HCT116 (cell line): ENCODE measurements around the gene MMP24. TPM values are rescaled to one million over a fixed set of nuclear protein-coding genes. Genes with fewer than 3 reads are reported as not detected.

Experiments used
- ATAC-seq: fragments of 200-7000 bp; cut with Tn5 transposase; 2 replicates; pipeline ENCODE4 v1.9.1; 2020; ENCODE audit warnings: mild to moderate bottlenecking, moderate library complexity
- BruUV-seq: library from RNA; stranded (reverse); fragments of 400-500 nt; replicated peaks from 2 replicates; lab custom pipeline; 2021; lab: Mats Ljungman, UMichigan
- CTCF ChIA-PET: fragments of 300-600 bp; sonication (Branson Sonifier 250); formaldehyde crosslinking; loops from one replicate; lab custom pipeline; 2021; ENCODE audit warnings: antibody characterized with exemption; lab: Charles Lee
- POLR2A ChIA-PET: fragments of 300-600, 350-600 bp; sonication (Branson Sonifier 250); formaldehyde crosslinking; loops from one replicate; lab custom pipeline; 2021; ENCODE audit warnings: antibody characterized with exemption; lab: Charles Lee
- RAD21 ChIA-PET, 2 experiments: fragments of 300-600 bp; sonication (Branson Sonifier 250); formaldehyde crosslinking; loops; one replicate each; lab custom pipeline; 2023; ENCODE audit warnings: low total read pairs in 2 of 2; ENCODE audit not compliant: uncharacterized antibody in 2 of 2, unreplicated experiment in 2 of 2, low non-redundant PET in 1 of 2; lab: Charles Lee
- DNase-seq: peaks from one replicate; pipeline ENCODE4 v3.0.0-alpha.2; 2010; ENCODE audit warnings: low read depth, low spot score
- H2AFZ ChIP-seq: fragments of 200-600 bp; shearing (Covaris generic), sonication (generic); 2 replicates; pipeline ENCODE4 v1.6.1; 2017; ENCODE audit warnings: low read depth, mixed run types, mixed read lengths, antibody characterized with exemption, low read length; ENCODE audit not compliant: poor library complexity, severe bottlenecking
- H3K27ac ChIP-seq: 2 replicates; pipeline ENCODE4 v1.5.1; 2012; ENCODE audit warnings: low read depth, low read length
- H3K27me3 ChIP-seq: fragments of 200-600 bp; sonication (generic); 2 replicates; pipeline ENCODE4 v1.6.1; 2016; ENCODE audit warnings: mixed run types, low read length, mixed read lengths; ENCODE audit not compliant: insufficient read depth
- H3K36me3 ChIP-seq, 2 experiments: fragments of 200-500 bp in 1 of 2; fragments of 200-600 bp in 1 of 2; sonication (Bioruptor generic) in 1 of 2; sonication (generic) in 1 of 2; 2 replicates each; pipeline versions ENCODE4 v1.5.1 to v1.6.1; 2014 to 2016; ENCODE audit warnings: low read length in 2 of 2, inconsistent platforms in 1 of 2, mixed read lengths in 1 of 2, mixed run types in 1 of 2; ENCODE audit not compliant: insufficient read depth in 2 of 2, control insufficient read depth in 1 of 2
- H3K4me1 ChIP-seq, 2 experiments: fragments of 200-600 bp in 1 of 2; sonication (generic) in 1 of 2; 2 replicates each; pipeline versions ENCODE4 v1.5.1 to v1.6.1; 2012 to 2017; ENCODE audit warnings: low read length in 2 of 2, inconsistent platforms in 1 of 2, mild to moderate bottlenecking in 1 of 2, mixed read lengths in 1 of 2, mixed run types in 1 of 2, moderate library complexity in 1 of 2; ENCODE audit not compliant: insufficient read depth in 2 of 2, control insufficient read depth in 1 of 2
- H3K4me2 ChIP-seq: fragments of 200-600 bp; sonication (generic); 2 replicates; pipeline ENCODE4 v1.6.1; 2017; ENCODE audit warnings: mixed run types, low read length, mixed read lengths
- H3K4me3 ChIP-seq, 2 experiments: fragments of 200-600 bp in 1 of 2; sonication (generic) in 1 of 2; replicated peaks in 1 of 2; 2 replicates each; pipeline ENCODE4 v1.5.1; 2011 to 2016; ENCODE audit warnings: low read length in 2 of 2, control low read depth in 1 of 2, low read depth in 1 of 2, mild to moderate bottlenecking in 1 of 2, mixed read lengths in 1 of 2, mixed run types in 1 of 2
- H3K79me2 ChIP-seq: fragments of 200-600 bp; sonication (generic); 2 replicates; pipeline ENCODE4 v1.6.1; 2017; ENCODE audit warnings: mild to moderate bottlenecking, mixed run types, low read length, moderate library complexity, mixed read lengths; ENCODE audit not compliant: insufficient read depth
- H3K9ac ChIP-seq: fragments of 200-600 bp; sonication (generic); 2 replicates; pipeline ENCODE4 v1.6.1; 2016; ENCODE audit warnings: low read length, mixed read lengths
- H3K9me2 ChIP-seq: fragments of 200-600 bp; sonication (generic), shearing (Covaris generic); 2 replicates; pipeline ENCODE4 v1.6.1; 2017; ENCODE audit warnings: mixed run types, mild to moderate bottlenecking, moderate library complexity; ENCODE audit not compliant: insufficient read depth
- H3K9me3 ChIP-seq, 2 experiments: fragments of 200-500 bp in 1 of 2; fragments of 200-600 bp in 1 of 2; sonication (Bioruptor generic) in 1 of 2; sonication (generic) in 1 of 2; 2 replicates each; pipeline ENCODE4 v1.6.1; 2014 to 2017; ENCODE audit warnings: low read length in 2 of 2, mixed read lengths in 2 of 2, inconsistent platforms in 1 of 2, low read depth in 1 of 2, mild to moderate bottlenecking in 1 of 2, mixed run types in 1 of 2, moderate library complexity in 1 of 2; ENCODE audit not compliant: control insufficient read depth in 1 of 2, insufficient read depth in 1 of 2
- H4K20me1 ChIP-seq: fragments of 200-600 bp; sonication (generic), shearing (Covaris generic); 2 replicates; pipeline ENCODE4 v1.6.1; 2017; ENCODE audit warnings: mixed run types, mild to moderate bottlenecking, moderate library complexity; ENCODE audit not compliant: insufficient read depth
- CBX3 ChIP-seq: IDR thresholded peaks from 2 replicates; pipeline ENCODE4 v1.6.1; 2012; ENCODE audit warnings: low read depth
- CEBPB ChIP-seq: IDR thresholded peaks from 2 replicates; pipeline ENCODE4 v1.6.1; 2012; ENCODE audit warnings: low read depth
- EZH2phosphoT487 ChIP-seq: fragments of 200-600 bp; IDR thresholded peaks from 2 replicates; pipeline ENCODE4 v1.6.1; 2018; ENCODE audit warnings: antibody characterized with exemption, borderline replicate concordance
- FOSL1 ChIP-seq: IDR thresholded peaks from 2 replicates; pipeline ENCODE4 v1.6.1; 2012; ENCODE audit warnings: low read depth
- JUND ChIP-seq: IDR thresholded peaks from 2 replicates; pipeline ENCODE4 v1.6.1; 2012
- POLR2A ChIP-seq: IDR thresholded peaks from 2 replicates; pipeline ENCODE4 v1.7.0; 2011; ENCODE audit warnings: borderline replicate concordance; ENCODE audit not compliant: insufficient read depth, insufficient read length; ENCODE audit errors: extremely low read depth
- POLR2AphosphoS5 ChIP-seq: IDR thresholded peaks from 2 replicates; pipeline ENCODE4 v1.6.1; 2011; ENCODE audit warnings: mild to moderate bottlenecking, low read depth, low read length, moderate library complexity
- RAD21 ChIP-seq: IDR thresholded peaks from 2 replicates; pipeline ENCODE4 v1.6.1; 2012; ENCODE audit warnings: low read depth, mild to moderate bottlenecking
- SIN3A ChIP-seq: IDR thresholded peaks from 2 replicates; pipeline ENCODE4 v1.6.1; 2012; ENCODE audit warnings: low read depth
- TCF7L2 ChIP-seq: IDR thresholded peaks from 2 replicates; pipeline ENCODE4 v1.7.0; 2011; ENCODE audit warnings: borderline replicate concordance, inconsistent platforms; ENCODE audit not compliant: insufficient read depth, insufficient read length; ENCODE audit errors: extremely low read depth
- YY1 ChIP-seq: IDR thresholded peaks from 2 replicates; pipeline ENCODE4 v1.6.1; 2011; ENCODE audit warnings: low read length, low read depth, moderate library complexity, mild to moderate bottlenecking; ENCODE audit not compliant: insufficient replicate concordance; ENCODE audit errors: extremely low read depth
- ZNF274 ChIP-seq: fragments of 200-500 bp; sonication (Bioruptor generic); IDR thresholded peaks from 2 replicates; pipeline ENCODE4 v1.6.1; 2014; ENCODE audit warnings: mild to moderate bottlenecking, low read depth, low read length, inconsistent platforms
- intact Hi-C: fragments of 100-400 bp; cut with micrococcal nuclease; formaldehyde crosslinking; loops from 2 replicates; pipeline ENCODE4 v1.10.0; 2022
- total RNA-seq: library from RNA; stranded (reverse); gene quantifications from one replicate; pipeline ENCODE4 v1.2.1, GENCODE V29; 2021; ENCODE audit not compliant: unreplicated experiment
- TF ChIP-seq, protein P1 (sequence below): IDR thresholded peaks from 2 replicates; pipeline ENCODE4 v1.6.1; 2011; ENCODE audit warnings: mild to moderate bottlenecking, low read length, moderate library complexity; ENCODE audit not compliant: insufficient replicate concordance; ENCODE audit errors: extremely low read depth
- TF ChIP-seq, protein P2 (sequence below): IDR thresholded peaks from 2 replicates; pipeline ENCODE4 v1.6.1; 2012; ENCODE audit warnings: low read depth
- TF ChIP-seq, protein P3 (sequence below), 3 experiments: fragments of 200-600 bp in 1 of 3; sonication (generic) in 1 of 3; IDR thresholded peaks in 2 of 3; conservative IDR thresholded peaks in 1 of 3; 2 replicates each; pipeline ENCODE4 v1.5.1; 2012 to 2017; ENCODE audit warnings: low read depth in 2 of 3, low read length in 2 of 3, antibody characterized with exemption in 1 of 3, borderline replicate concordance in 1 of 3, control low read depth in 1 of 3, mild to moderate bottlenecking in 1 of 3, mixed read lengths in 1 of 3, mixed run types in 1 of 3, moderate library complexity in 1 of 3; ENCODE audit not compliant: insufficient read depth in 1 of 3

The MMP24 gene
- total RNA-seq, 1 experiment from 2014 or later = not detected

DNA sequence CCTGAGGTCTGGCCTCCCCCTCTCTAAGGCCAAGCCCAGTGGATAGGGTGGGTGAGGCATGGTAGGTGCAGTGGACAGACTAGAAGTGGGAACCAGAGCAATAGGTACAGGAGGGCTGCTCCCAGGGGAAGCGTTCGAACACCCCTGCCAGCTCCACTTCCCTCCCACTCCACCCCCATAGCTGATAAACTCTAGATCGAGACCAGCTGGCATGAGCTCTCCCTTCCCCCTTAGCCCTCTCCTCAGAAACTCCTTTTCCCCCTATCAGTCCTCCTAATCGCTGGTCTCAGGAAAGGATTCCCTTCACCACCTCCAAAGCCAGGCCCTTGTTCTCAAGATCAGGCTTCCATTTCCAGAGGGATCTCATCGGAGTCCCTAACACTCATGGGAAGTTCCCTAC is 71.8 kb downstream of the MMP24 start:
- DNase-seq (no peak), ATAC-seq (no peak)
- BruUV-seq = no TSS peak
- Histone ChIP-seq H3K9me3 (no peaks in the 10 kb centered on the region), H2AFZ (no peak overlapping the region), H3K4me1 (peaks cover 5 to 23% of the 10 kb centered on the region in 2 experiments; a peak in 2 of 4 replicates), H3K9me2 (no peaks in the 10 kb centered on the region), H3K4me2 (no peak overlapping the region), H3K27ac (no peak overlapping the region), H4K20me1 (no peaks in the 10 kb centered on the region), H3K79me2 (no peaks in the 10 kb centered on the region), H3K9ac (no peak overlapping the region), H3K36me3 (0 out of 4 replicates have a peak, but pooled peaks cover 0 to 2% of the 10 kb centered on the region in 2 experiments), H3K27me3 (no peaks in the 10 kb centered on the region), H3K4me3 (no peak overlapping the region)
- ChIA-PET POLR2A (interaction anchor here (0.9 kb wide), 1 partner anchor 13 kb away, joined by 3 read pairs; no protein-coding TSS in a partner anchor), CTCF (interaction anchor here (1.2 kb wide), 1 partner anchor 31 kb away, joined by 3 read pairs; no protein-coding TSS in a partner anchor), RAD21 (no interaction called here)
- no peak for TF ChIP-seq CEBPB
- TF ChIP-seq, protein P1, sequence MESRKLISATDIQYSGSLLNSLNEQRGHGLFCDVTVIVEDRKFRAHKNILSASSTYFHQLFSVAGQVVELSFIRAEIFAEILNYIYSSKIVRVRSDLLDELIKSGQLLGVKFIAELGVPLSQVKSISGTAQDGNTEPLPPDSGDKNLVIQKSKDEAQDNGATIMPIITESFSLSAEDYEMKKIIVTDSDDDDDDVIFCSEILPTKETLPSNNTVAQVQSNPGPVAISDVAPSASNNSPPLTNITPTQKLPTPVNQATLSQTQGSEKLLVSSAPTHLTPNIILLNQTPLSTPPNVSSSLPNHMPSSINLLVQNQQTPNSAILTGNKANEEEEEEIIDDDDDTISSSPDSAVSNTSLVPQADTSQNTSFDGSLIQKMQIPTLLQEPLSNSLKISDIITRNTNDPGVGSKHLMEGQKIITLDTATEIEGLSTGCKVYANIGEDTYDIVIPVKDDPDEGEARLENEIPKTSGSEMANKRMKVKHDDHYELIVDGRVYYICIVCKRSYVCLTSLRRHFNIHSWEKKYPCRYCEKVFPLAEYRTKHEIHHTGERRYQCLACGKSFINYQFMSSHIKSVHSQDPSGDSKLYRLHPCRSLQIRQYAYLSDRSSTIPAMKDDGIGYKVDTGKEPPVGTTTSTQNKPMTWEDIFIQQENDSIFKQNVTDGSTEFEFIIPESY = no peak
- no peak for TF ChIP-seq EZH2phosphoT487
- no peak for TF ChIP-seq TCF7L2
- no peak for TF ChIP-seq CBX3
- no peak for TF ChIP-seq POLR2A
- TF ChIP-seq YY1 = no peak
- TF ChIP-seq, protein P2, sequence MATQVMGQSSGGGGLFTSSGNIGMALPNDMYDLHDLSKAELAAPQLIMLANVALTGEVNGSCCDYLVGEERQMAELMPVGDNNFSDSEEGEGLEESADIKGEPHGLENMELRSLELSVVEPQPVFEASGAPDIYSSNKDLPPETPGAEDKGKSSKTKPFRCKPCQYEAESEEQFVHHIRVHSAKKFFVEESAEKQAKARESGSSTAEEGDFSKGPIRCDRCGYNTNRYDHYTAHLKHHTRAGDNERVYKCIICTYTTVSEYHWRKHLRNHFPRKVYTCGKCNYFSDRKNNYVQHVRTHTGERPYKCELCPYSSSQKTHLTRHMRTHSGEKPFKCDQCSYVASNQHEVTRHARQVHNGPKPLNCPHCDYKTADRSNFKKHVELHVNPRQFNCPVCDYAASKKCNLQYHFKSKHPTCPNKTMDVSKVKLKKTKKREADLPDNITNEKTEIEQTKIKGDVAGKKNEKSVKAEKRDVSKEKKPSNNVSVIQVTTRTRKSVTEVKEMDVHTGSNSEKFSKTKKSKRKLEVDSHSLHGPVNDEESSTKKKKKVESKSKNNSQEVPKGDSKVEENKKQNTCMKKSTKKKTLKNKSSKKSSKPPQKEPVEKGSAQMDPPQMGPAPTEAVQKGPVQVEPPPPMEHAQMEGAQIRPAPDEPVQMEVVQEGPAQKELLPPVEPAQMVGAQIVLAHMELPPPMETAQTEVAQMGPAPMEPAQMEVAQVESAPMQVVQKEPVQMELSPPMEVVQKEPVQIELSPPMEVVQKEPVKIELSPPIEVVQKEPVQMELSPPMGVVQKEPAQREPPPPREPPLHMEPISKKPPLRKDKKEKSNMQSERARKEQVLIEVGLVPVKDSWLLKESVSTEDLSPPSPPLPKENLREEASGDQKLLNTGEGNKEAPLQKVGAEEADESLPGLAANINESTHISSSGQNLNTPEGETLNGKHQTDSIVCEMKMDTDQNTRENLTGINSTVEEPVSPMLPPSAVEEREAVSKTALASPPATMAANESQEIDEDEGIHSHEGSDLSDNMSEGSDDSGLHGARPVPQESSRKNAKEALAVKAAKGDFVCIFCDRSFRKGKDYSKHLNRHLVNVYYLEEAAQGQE = no peak
- TF ChIP-seq POLR2AphosphoS5 = no peak
- no peak for TF ChIP-seq FOSL1
- TF ChIP-seq, protein P3, sequence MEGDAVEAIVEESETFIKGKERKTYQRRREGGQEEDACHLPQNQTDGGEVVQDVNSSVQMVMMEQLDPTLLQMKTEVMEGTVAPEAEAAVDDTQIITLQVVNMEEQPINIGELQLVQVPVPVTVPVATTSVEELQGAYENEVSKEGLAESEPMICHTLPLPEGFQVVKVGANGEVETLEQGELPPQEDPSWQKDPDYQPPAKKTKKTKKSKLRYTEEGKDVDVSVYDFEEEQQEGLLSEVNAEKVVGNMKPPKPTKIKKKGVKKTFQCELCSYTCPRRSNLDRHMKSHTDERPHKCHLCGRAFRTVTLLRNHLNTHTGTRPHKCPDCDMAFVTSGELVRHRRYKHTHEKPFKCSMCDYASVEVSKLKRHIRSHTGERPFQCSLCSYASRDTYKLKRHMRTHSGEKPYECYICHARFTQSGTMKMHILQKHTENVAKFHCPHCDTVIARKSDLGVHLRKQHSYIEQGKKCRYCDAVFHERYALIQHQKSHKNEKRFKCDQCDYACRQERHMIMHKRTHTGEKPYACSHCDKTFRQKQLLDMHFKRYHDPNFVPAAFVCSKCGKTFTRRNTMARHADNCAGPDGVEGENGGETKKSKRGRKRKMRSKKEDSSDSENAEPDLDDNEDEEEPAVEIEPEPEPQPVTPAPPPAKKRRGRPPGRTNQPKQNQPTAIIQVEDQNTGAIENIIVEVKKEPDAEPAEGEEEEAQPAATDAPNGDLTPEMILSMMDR (IDR thresholded peaks at IDR 0.05 in 2 of 3, conservative IDR thresholded peaks at IDR 0.05 in 1 of 3; ENCODE audit: borderline replicate concordance in 1 of 3, insufficient read depth in 1 of 3, low read depth in 2 of 3, low read length in 2 of 3) = no peak
- no peak for TF ChIP-seq JUND
- TF ChIP-seq SIN3A = no peak
- no peak for TF ChIP-seq ZNF274
- no peak for TF ChIP-seq RAD21
- intact Hi-C loops = no loop called here
